K562 (cell line): ENCODE measurements around the gene SLC15A5. TPM values are rescaled to one million over a fixed set of nuclear protein-coding genes. Genes with fewer than 3 reads are reported as not detected.

Experiments used
- ATAC-seq: fragments of 200-7000 bp; cut with Tn5 transposase; 3 replicates; pipeline ENCODE4 v1.9.1; 2020; ENCODE audit warnings: moderate library complexity
- BruUV-seq: library from RNA; stranded (reverse); fragments of 400-500 nt; replicated peaks from 2 replicates; lab custom pipeline; 2021; lab: Mats Ljungman, UMichigan
- CTCF ChIA-PET: fragments of 300-600 bp; formaldehyde crosslinking; extraction: SDS; loops from one replicate; lab custom pipeline; 2021; ENCODE audit warnings: low intra/inter-chr PET ratio; lab: Yijun Ruan, JAX
- POLR2A ChIA-PET: fragments of 300-600, 350-650 bp; sonication (Branson Sonifier 250); formaldehyde crosslinking; extraction: SDS; loops from one replicate; lab custom pipeline; 2021; ENCODE audit warnings: antibody characterized with exemption, inconsistent platforms; lab: Yijun Ruan, JAX
- DNase-seq, 4 experiments: peaks; one replicate each; pipeline versions ENCODE4 v3.0.0 to v3.0.0-alpha.2; 2011 to 2018; ENCODE audit warnings: low spot score in 3 of 4, mixed read lengths in 3 of 4; ENCODE audit errors: extremely low read depth in 1 of 4
- FAIRE-seq: peaks from 2 replicates; lab custom pipeline; 2011; peaks lifted over from hg19 to GRCh38; lab: Jason Lieb, UNC
- H2AFZ ChIP-seq: 2 replicates; pipeline ENCODE4 v1.6.0; 2011; ENCODE audit warnings: low read depth, low read length, control low read depth, inconsistent platforms
- H3K27ac ChIP-seq: fragments of 200-600 bp; 3 replicates; pipeline ENCODE4 v1.8.0; 2011; ENCODE audit warnings: low read depth, mild to moderate bottlenecking, control low read depth, inconsistent platforms, low read length, moderate library complexity, mixed read lengths; ENCODE audit errors: extremely low read depth
- H3K27me3 ChIP-seq, 2 experiments: fragments of 300-600 bp in 1 of 2; 2 replicates in 1 of 2; 3 replicates in 1 of 2; pipeline versions ENCODE4 v1.6.0 to v1.8.0; 2011; ENCODE audit warnings: inconsistent platforms in 2 of 2, low read length in 2 of 2, mild to moderate bottlenecking in 1 of 2, mixed read lengths in 1 of 2, moderate library complexity in 1 of 2; ENCODE audit not compliant: control insufficient read depth in 2 of 2, insufficient read depth in 2 of 2
- H3K36me3 ChIP-seq: fragments of 300-600 bp; 3 replicates; pipeline ENCODE4 v1.8.0; 2011; ENCODE audit warnings: mild to moderate bottlenecking, low read length, inconsistent platforms; ENCODE audit not compliant: control insufficient read depth, insufficient read depth
- H3K4me1 ChIP-seq, 2 experiments: fragments of 200-600 bp in 1 of 2; replicated peaks in 1 of 2; 2 replicates in 1 of 2; 3 replicates in 1 of 2; pipeline versions ENCODE4 v1.5.1 to v1.8.0; 2011; ENCODE audit warnings: inconsistent platforms in 2 of 2, low read length in 2 of 2, mild to moderate bottlenecking in 1 of 2, mixed read lengths in 1 of 2, moderate library complexity in 1 of 2; ENCODE audit not compliant: control insufficient read depth in 2 of 2, insufficient read depth in 2 of 2
- H3K4me2 ChIP-seq: 2 replicates; pipeline ENCODE4 v1.6.1; 2011; ENCODE audit warnings: low read length, control low read depth, inconsistent platforms, mixed read lengths; ENCODE audit not compliant: insufficient read depth
- H3K4me3 ChIP-seq: fragments of 200-600 bp; sonication (generic), shearing (Covaris generic); 2 replicates; pipeline ENCODE4 v1.5.1; 2016; ENCODE audit warnings: control low read depth, inconsistent platforms
- H3K79me2 ChIP-seq: fragments of 200-600 bp; 3 replicates; pipeline ENCODE4 v1.8.0; 2011; ENCODE audit warnings: low read length, inconsistent platforms; ENCODE audit not compliant: control insufficient read depth, insufficient read depth
- H3K9ac ChIP-seq, 2 experiments: 2 replicates each; pipeline versions ENCODE4 v1.6.0 to v1.6.1; 2011; ENCODE audit warnings: low read depth in 2 of 2, low read length in 2 of 2, control low read depth in 1 of 2, inconsistent platforms in 1 of 2, mild to moderate bottlenecking in 1 of 2, mixed read lengths in 1 of 2; ENCODE audit not compliant: insufficient read depth in 1 of 2
- H3K9me1 ChIP-seq: one replicate; pipeline ENCODE4 v1.6.0; 2011; ENCODE audit warnings: inconsistent platforms, mild to moderate bottlenecking, low read length, moderate library complexity; ENCODE audit not compliant: control insufficient read depth, insufficient read depth
- H3K9me3 ChIP-seq: replicated peaks from 2 replicates; pipeline ENCODE4 v1.5.1; 2011; ENCODE audit warnings: low read depth, low read length, inconsistent platforms; ENCODE audit not compliant: control insufficient read depth, insufficient read depth
- H4K20me1 ChIP-seq: replicated peaks from 2 replicates; pipeline ENCODE4 v1.6.1; 2011; ENCODE audit warnings: low read length, inconsistent platforms, mixed read lengths; ENCODE audit not compliant: control insufficient read depth, insufficient read depth
- ATF7 ChIP-seq: fragments of 450-650 bp; IDR thresholded peaks from 2 replicates; pipeline ENCODE4 v1.7.1; 2014; ENCODE audit warnings: mild to moderate bottlenecking, moderate library complexity
- BRD9 ChIP-seq: fragments of 450-650 bp; IDR thresholded peaks from 2 replicates; pipeline ENCODE4 v1.6.1; 2018; ENCODE audit warnings: low read depth; ENCODE audit not compliant: partially characterized antibody
- CXXC5 ChIP-seq: fragments of 250-450 bp; sonication (Bioruptor Pico); IDR thresholded peaks from 2 replicates; pipeline ENCODE4 v1.8.0; 2022; ENCODE audit warnings: inconsistent platforms, mild to moderate bottlenecking, moderate library complexity
- DDX20 ChIP-seq: fragments of 450-650 bp; IDR thresholded peaks from 2 replicates; pipeline ENCODE4 v1.6.1; 2016; ENCODE audit warnings: missing genetic modification characterization, low read depth, mild to moderate bottlenecking, missing compliant biosample characterization, moderate library complexity
- DNMT1 ChIP-seq: fragments of 450-650 bp; IDR thresholded peaks from 2 replicates; pipeline ENCODE4 v1.6.1; 2016; ENCODE audit warnings: antibody characterized with exemption, mild to moderate bottlenecking
- EP400 ChIP-seq: fragments of 450-650 bp; IDR thresholded peaks from 2 replicates; pipeline ENCODE4 v1.6.1; 2017; ENCODE audit warnings: antibody characterized with exemption, mild to moderate bottlenecking, moderate library complexity
- FIP1L1 ChIP-seq: fragments of 200-400 bp; formaldehyde crosslinking; IDR thresholded peaks from 2 replicates; pipeline ENCODE4 v1.6.1; 2018; ENCODE audit warnings: mild to moderate bottlenecking, low read depth, low read length; ENCODE audit not compliant: poor library complexity, severe bottlenecking
- GATA2 ChIP-seq: sonication (generic); formaldehyde crosslinking; IDR thresholded peaks from 2 replicates; pipeline ENCODE4 v1.4.0; 2020; ENCODE audit warnings: mild to moderate bottlenecking, missing genetic modification reagents
- HDAC1 ChIP-seq, 2 experiments: fragments of 450-650 bp; IDR thresholded peaks; 2 replicates each; pipeline ENCODE4 v1.6.1; 2016 to 2017; ENCODE audit warnings: inconsistent platforms in 1 of 2, mild to moderate bottlenecking in 1 of 2, moderate library complexity in 1 of 2
- HEY1 ChIP-seq: fragments of 250-450 bp; sonication (Bioruptor Pico); IDR thresholded peaks from 2 replicates; pipeline ENCODE4 v1.5.0; 2020; ENCODE audit warnings: mild to moderate bottlenecking, moderate library complexity, borderline replicate concordance
- HMG20B ChIP-seq: fragments of 250-450 bp; sonication (Bioruptor Pico); IDR thresholded peaks from 2 replicates; pipeline ENCODE4 v1.5.0; 2021; ENCODE audit warnings: mild to moderate bottlenecking
- MAFK ChIP-seq: IDR thresholded peaks from 2 replicates; pipeline ENCODE4 v1.6.1; 2011; ENCODE audit warnings: low read length, improper control_type of control experiment
- NCOA4 ChIP-seq: fragments of 450-650 bp; IDR thresholded peaks from 2 replicates; pipeline ENCODE4 v1.6.1; 2018; ENCODE audit warnings: mild to moderate bottlenecking; ENCODE audit not compliant: partially characterized antibody
- RFX7 ChIP-seq: fragments of 250-450 bp; sonication (Bioruptor Pico); IDR thresholded peaks from 2 replicates; pipeline ENCODE4 v1.5.1; 2021; ENCODE audit warnings: mild to moderate bottlenecking
- SUPT5H ChIP-seq: fragments of 450-650 bp; IDR thresholded peaks from 2 replicates; pipeline ENCODE4 v1.6.1; 2016
- ZC3H4 ChIP-seq: sonication (generic); formaldehyde crosslinking; IDR thresholded peaks from 2 replicates; pipeline ENCODE4 v1.9.0; 2021; ENCODE audit warnings: missing genetic modification reagents, borderline replicate concordance
- ZFX ChIP-seq: sonication (generic); formaldehyde crosslinking; IDR thresholded peaks from 2 replicates; pipeline ENCODE4 v1.8.0; 2022; ENCODE audit warnings: mild to moderate bottlenecking, missing genetic modification reagents, moderate library complexity
- ZNF224 ChIP-seq: sonication (generic); formaldehyde crosslinking; IDR thresholded peaks from 2 replicates; pipeline ENCODE4 v1.8.0; 2022; ENCODE audit warnings: mild to moderate bottlenecking, missing genetic modification reagents
- WGBS: fragments of 100-300 bp; shearing (Covaris generic); methylation state at CpG from one replicate; pipeline ENCODE4 v1.1.6; 2016; ENCODE audit warnings: low coverage, mixed read lengths; ENCODE audit not compliant: insufficient coverage; ENCODE audit errors: missing lambda C conversion rate; 5-methylcytosine and 5-hydroxymethylcytosine counted together
- in situ Hi-C: fragments of 300-500 bp; cut with MboI; formaldehyde crosslinking; loops from 4 replicates; pipeline ENCODE4 v1.15.0; 2018; ENCODE audit warnings: inconsistent platforms, mixed read lengths
- intact Hi-C: fragments of 100-400 bp; cut with micrococcal nuclease; formaldehyde crosslinking; loops from 2 replicates; pipeline ENCODE4 v1.14.2; 2022
- polyA plus RNA-seq, 8 experiments: library from polyadenylated mRNA; depleted of rRNA in 4 of 8; stranded (reverse) in 5 of 8; unstranded in 3 of 8; fragments of >200 nt; fragmentation: Nextera tagmentation in 2 of 8; fragmentation: Illumina TruSeq in 1 of 8; extraction: Ambion mirVana in 2 of 8; extraction: Trizol in 1 of 8; gene quantifications; 2 replicates each; pipeline versions ENCODE4 v1.2.1 to v1.2.3, GENCODE V29; 2011 to 2014; ENCODE audit warnings: inconsistent platforms in 1 of 8, missing spikeins in 1 of 8
- total RNA-seq, 7 experiments: library from RNA; depleted of rRNA in 6 of 7; stranded (reverse); fragments of >200 nt in 6 of 7; fragmentation: Illumina TruSeq in 2 of 7; extraction: Trizol in 2 of 7; gene quantifications; 2 replicates each; pipeline versions ENCODE4 v1.2.1 to v1.2.3, GENCODE V29; 2011 to 2021; ENCODE audit warnings: low replicate concordance in 1 of 7
- TF ChIP-seq, protein P1 (sequence below): fragments of 450-650 bp; IDR thresholded peaks from one replicate; pipeline ENCODE4 v1.6.1; 2018; ENCODE audit warnings: mild to moderate bottlenecking, moderate library complexity; ENCODE audit not compliant: partially characterized antibody

Gene SLC15A5
- total and polyA plus RNA-seq, 9 of the 15 experiments (the other 6 are each of a cell fraction or from before 2014, with no cell fraction given), result not detected

DNA sequence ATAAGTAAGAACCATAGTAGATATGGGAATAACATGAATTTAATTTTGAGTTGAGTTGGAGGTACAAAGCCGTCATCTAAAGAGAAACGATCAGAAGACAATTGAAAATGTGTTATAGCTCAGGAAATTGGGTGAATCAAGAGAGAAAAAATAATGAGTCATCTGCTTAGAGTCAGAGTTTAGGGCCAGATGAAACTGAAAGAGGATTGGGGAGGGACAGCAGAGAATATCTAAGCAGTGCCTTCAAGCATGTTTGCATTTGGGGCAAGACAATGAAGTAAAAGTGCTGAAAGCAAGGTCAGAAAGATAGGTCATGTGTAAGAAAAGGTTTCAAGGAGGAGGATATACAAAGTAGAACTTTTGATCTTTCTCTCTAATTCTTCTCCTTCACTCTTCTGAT is 49.4 kb downstream of the SLC15A5 start:
- no peaks in the 10 kb centered on the region for H3K36me3 ChIP-seq
- no peaks in the 10 kb centered on the region for H3K9me3 ChIP-seq
- POLR2A ChIA-PET, result no interaction called here
- H3K79me2 ChIP-seq, result no peaks in the 10 kb centered on the region
- H4K20me1 ChIP-seq, result no peaks in the 10 kb centered on the region
- H3K27me3 ChIP-seq, result no peaks in the 10 kb centered on the region
- DNase-seq (no peak), FAIRE-seq (no peak), ATAC-seq (no peak)
- intact Hi-C loops, result no loop called here
- TF ChIP-seq DNMT1 (no peak), ZC3H4 (CRISPR knock-in tag) (no peak), HEY1 (CRISPR knock-in tag) (no peak), RFX7 (CRISPR knock-in tag) (no peak), SUPT5H (no peak)
- no peaks in the 10 kb centered on the region for H3K9me1 ChIP-seq
- no peak overlapping the region for H3K9ac ChIP-seq
- H3K4me2 ChIP-seq, result no peak overlapping the region
- in situ Hi-C loops, result no loop called here
- WGBS, result 0% methylated on average over 2 of the region's 2 CpGs
- H2AFZ ChIP-seq, result no peak overlapping the region
- no peak overlapping the region for H3K27ac ChIP-seq
- H3K4me3 ChIP-seq, result no peak overlapping the region
- no TSS peak for BruUV-seq
- no peaks in the 10 kb centered on the region for H3K4me1 ChIP-seq
- CTCF ChIA-PET, result no interaction called here

DNA sequence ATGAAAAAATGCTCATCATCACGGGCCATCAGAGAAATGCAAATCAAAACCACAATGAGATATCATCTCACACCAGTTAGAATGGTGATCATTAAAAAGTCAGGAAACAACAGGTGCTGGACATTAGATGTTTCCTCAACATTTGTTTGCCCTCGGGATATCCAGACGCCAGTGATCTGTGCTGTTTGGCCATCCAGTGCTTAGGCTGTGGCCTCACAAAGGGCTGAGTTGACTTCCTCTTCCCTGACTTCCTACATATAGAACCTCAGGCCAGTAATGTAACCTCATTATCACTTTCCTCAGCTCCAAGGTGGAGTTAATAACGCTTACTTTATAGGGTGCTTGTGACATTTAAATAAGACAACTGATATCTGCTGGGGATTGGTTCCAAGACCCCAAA is 51.8 kb downstream of the SLC15A5 start:
- WGBS, result 4% methylated on average over 4 of the region's 4 CpGs
- no peak for ATAC-seq
- TF ChIP-seq HDAC1 (IDR thresholded peaks at IDR 0.05) (no peak), ZNF224 (no peak), NCOA4 (no peak), HMG20B (no peak), FIP1L1 (no peak), MAFK (no peak), CXXC5 (no peak), EP400 (no peak), ZC3H4 (CRISPR knock-in tag) (no peak), BRD9 (no peak), DDX20 (no peak), ZFX (CRISPR knock-in tag) (no peak), ATF7 (no peak), GATA2 (CRISPR knock-in tag) (no peak)
- TF ChIP-seq, protein P1, sequence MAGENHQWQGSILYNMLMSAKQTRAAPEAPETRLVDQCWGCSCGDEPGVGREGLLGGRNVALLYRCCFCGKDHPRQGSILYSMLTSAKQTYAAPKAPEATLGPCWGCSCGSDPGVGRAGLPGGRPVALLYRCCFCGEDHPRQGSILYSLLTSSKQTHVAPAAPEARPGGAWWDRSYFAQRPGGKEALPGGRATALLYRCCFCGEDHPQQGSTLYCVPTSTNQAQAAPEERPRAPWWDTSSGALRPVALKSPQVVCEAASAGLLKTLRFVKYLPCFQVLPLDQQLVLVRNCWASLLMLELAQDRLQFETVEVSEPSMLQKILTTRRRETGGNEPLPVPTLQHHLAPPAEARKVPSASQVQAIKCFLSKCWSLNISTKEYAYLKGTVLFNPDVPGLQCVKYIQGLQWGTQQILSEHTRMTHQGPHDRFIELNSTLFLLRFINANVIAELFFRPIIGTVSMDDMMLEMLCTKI, result no peak

More for the DNA sequence above, 51.8 kb downstream of the SLC15A5 start:
- H3K9ac ChIP-seq, result no peak overlapping the region
- POLR2A ChIA-PET, result no interaction called here
- H3K9me1 ChIP-seq, result no peaks in the 10 kb centered on the region
- H3K4me1 ChIP-seq, result no peaks in the 10 kb centered on the region
- H3K79me2 ChIP-seq, result no peaks in the 10 kb centered on the region
- H3K36me3 ChIP-seq, result no peaks in the 10 kb centered on the region
- DNase-seq (no peak), FAIRE-seq (no peak)
- no peak overlapping the region for H2AFZ ChIP-seq
- intact Hi-C loops, result no loop called here
- BruUV-seq, result no TSS peak
- CTCF ChIA-PET, result no interaction called here
- H3K27me3 ChIP-seq, result no peaks in the 10 kb centered on the region
- in situ Hi-C loops, result no loop called here
- no peak overlapping the region for H3K4me2 ChIP-seq
- H3K9me3 ChIP-seq, result no peaks in the 10 kb centered on the region
- H3K4me3 ChIP-seq, result no peak overlapping the region
- H3K27ac ChIP-seq, result no peak overlapping the region
- no peaks in the 10 kb centered on the region for H4K20me1 ChIP-seq
